ENCODE measurements around the gene NBAS.

NBAS gene

GRCh38 chr2:15263976-15264685 lies 297.0 kb downstream of the NBAS start:
- no peaks in the 10 kb centered on the region for H3K9me3 ChIP-seq (ENCODE audit: insufficient read depth, low read length)
- no peaks in the 10 kb centered on the region for H3K27me3 ChIP-seq (ENCODE audit: low read length)
- no peaks in the 10 kb centered on the region for H3F3A ChIP-seq (ENCODE audit: insufficient read depth)
- TF ChIP-seq CTCF (IDR thresholded peaks at IDR 0.05; ENCODE audit: insufficient read depth, low read length, poor library complexity, severe bottlenecking) (no peak), EZH2phosphoT487 (conservative IDR thresholded peaks at IDR 0.05; ENCODE audit: low read length) (no peak)
- no peak overlapping the region for H3K4me2 ChIP-seq (ENCODE audit: low read depth, low read length, poor library complexity, severe bottlenecking)
- H3K9ac ChIP-seq (ENCODE audit: low read length): no peak overlapping the region
- no peaks in the 10 kb centered on the region for H3K36me3 ChIP-seq (ENCODE audit: low read length)
- H4K20me1 ChIP-seq (ENCODE audit: low read depth, low read length): no peaks in the 10 kb centered on the region
- H3K4me3 ChIP-seq (ENCODE audit: insufficient read depth, low read length, poor library complexity, severe bottlenecking): no peak overlapping the region
- no peak overlapping the region for H2AFZ ChIP-seq (ENCODE audit: low read depth, low read length, severe bottlenecking)
- H3K79me2 ChIP-seq (ENCODE audit: insufficient read depth, low read length): no peaks in the 10 kb centered on the region
- H3K27ac ChIP-seq (ENCODE audit: low read depth, low read length): no peak overlapping the region
- no peaks in the 10 kb centered on the region for H3K9me2 ChIP-seq (replicated peaks; ENCODE audit: insufficient read depth, low read length)

GRCh38 chr2:15262792-15263191 lies 298.3 kb downstream of the NBAS start:
- Histone ChIP-seq H3K4me2 (ENCODE audit: low read depth, low read length, poor library complexity, severe bottlenecking) (no peak overlapping the region), H3K9me3 (ENCODE audit: insufficient read depth, low read length) (no peaks in the 10 kb centered on the region), H2AFZ (ENCODE audit: low read depth, low read length, severe bottlenecking) (no peak overlapping the region), H3F3A (ENCODE audit: insufficient read depth) (no peaks in the 10 kb centered on the region), H4K20me1 (ENCODE audit: low read depth, low read length) (no peaks in the 10 kb centered on the region), H3K9me2 (replicated peaks; ENCODE audit: insufficient read depth, low read length) (no peaks in the 10 kb centered on the region), H3K27ac (ENCODE audit: low read depth, low read length) (no peak overlapping the region), H3K27me3 (ENCODE audit: low read length) (no peaks in the 10 kb centered on the region), H3K9ac (ENCODE audit: low read length) (no peak overlapping the region), H3K4me3 (ENCODE audit: insufficient read depth, low read length, poor library complexity, severe bottlenecking) (no peak overlapping the region), H3K79me2 (ENCODE audit: insufficient read depth, low read length) (no peaks in the 10 kb centered on the region), H3K36me3 (ENCODE audit: low read length) (no peaks in the 10 kb centered on the region)
- TF ChIP-seq EZH2phosphoT487 (conservative IDR thresholded peaks at IDR 0.05; ENCODE audit: low read length) (no peak), CTCF (IDR thresholded peaks at IDR 0.05; ENCODE audit: insufficient read depth, low read length, poor library complexity, severe bottlenecking) (no peak)

- no peak overlapping the region for H2AFZ ChIP-seq (ENCODE audit: low read depth, low read length, severe bottlenecking)
- no peaks in the 10 kb centered on the region for H3K27me3 ChIP-seq (ENCODE audit: low read length)
- no peaks in the 10 kb centered on the region for H3K9me2 ChIP-seq (replicated peaks; ENCODE audit: insufficient read depth, low read length)
- H3K4me2 ChIP-seq (ENCODE audit: low read depth, low read length, poor library complexity, severe bottlenecking): no peak overlapping the region
- no peaks in the 10 kb centered on the region for H3F3A ChIP-seq (ENCODE audit: insufficient read depth)
- H3K9me3 ChIP-seq (ENCODE audit: insufficient read depth, low read length): no peaks in the 10 kb centered on the region
- no peaks in the 10 kb centered on the region for H3K36me3 ChIP-seq (ENCODE audit: low read length)
- no peak for TF ChIP-seq EZH2phosphoT487 (conservative IDR thresholded peaks at IDR 0.05; ENCODE audit: low read length)
- no peak for TF ChIP-seq CTCF (IDR thresholded peaks at IDR 0.05; ENCODE audit: insufficient read depth, low read length, poor library complexity, severe bottlenecking)
- no peaks in the 10 kb centered on the region for H4K20me1 ChIP-seq (ENCODE audit: low read depth, low read length)
- no peak overlapping the region for H3K4me3 ChIP-seq (ENCODE audit: insufficient read depth, low read length, poor library complexity, severe bottlenecking)
- no peak overlapping the region for H3K9ac ChIP-seq (ENCODE audit: low read length)
- no peaks in the 10 kb centered on the region for H3K79me2 ChIP-seq (ENCODE audit: insufficient read depth, low read length)
- no peak overlapping the region for H3K27ac ChIP-seq (ENCODE audit: low read depth, low read length)
These were observed 300.3 kb downstream of the NBAS start for GRCh38 chr2:15260835-15261234.

Measured in SU-DHL-6 (cell line).